HG03039 (cell line): Measurements from ENCODE around the gene GNPTG.

Source experiments
- ATAC-seq: cut with Tn5 transposase; IDR thresholded peaks from one replicate; pipeline ENCODE4 v1.9.1; 2021; ENCODE audit warnings: mild to moderate bottlenecking, moderate library complexity; ENCODE audit not compliant: unreplicated experiment

Gene GNPTG

GRCh38 chr16:1346422-1347285 lies 5.1 kb upstream of the GNPTG start:
- ATAC-seq, result no peak

- no peak for ATAC-seq
These were observed 4.4 kb upstream of the GNPTG start for GRCh38 chr16:1347286-1347855.

DNA sequence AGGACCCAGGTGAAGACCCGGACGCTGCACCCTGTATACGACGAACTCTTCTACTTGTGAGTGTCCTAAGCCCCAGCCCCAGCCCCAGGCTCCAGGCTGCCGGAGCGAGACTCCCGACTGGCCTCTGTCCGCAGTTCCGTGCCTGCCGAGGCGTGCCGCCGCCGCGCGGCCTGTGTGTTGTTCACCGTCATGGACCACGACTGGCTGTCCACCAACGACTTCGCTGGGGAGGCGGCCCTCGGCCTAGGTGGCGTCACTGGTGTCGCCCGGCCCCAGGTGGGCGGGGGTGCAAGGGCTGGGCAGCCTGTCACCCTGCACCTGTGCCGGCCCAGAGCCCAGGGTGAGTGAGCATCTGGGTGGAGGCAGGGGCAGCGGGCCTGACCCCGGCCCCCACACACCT lies 3.8 kb upstream of the GNPTG start:
- no peak for ATAC-seq

DNA sequence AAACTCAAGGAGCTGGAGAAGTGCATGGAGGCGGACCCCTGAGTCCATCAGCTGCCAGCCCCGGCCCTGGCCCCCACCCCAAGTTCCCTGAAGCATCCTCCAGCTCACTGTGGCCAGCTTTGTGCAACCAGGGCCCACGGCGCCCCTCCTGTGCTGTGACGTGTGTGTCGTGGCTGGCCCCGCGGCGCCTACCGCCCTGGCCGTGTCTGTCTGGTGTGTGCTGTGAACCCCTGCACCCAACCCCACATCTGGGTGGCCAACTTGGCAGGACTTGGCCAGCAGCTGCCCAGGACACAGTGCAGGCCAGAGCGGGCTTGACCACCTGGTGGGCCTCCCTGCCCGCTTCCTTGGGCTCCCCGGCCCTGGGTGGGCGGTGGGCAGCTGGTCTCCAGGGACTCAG lies 3.3 kb upstream of the GNPTG start:
- no peak for ATAC-seq

- no peak for ATAC-seq
These were observed 2.8 kb upstream of the GNPTG start for GRCh38 chr16:1348926-1349325.

GRCh38 chr16:1349351-1349750 lies 2.4 kb upstream of the GNPTG start:
- no peak for ATAC-seq

DNA sequence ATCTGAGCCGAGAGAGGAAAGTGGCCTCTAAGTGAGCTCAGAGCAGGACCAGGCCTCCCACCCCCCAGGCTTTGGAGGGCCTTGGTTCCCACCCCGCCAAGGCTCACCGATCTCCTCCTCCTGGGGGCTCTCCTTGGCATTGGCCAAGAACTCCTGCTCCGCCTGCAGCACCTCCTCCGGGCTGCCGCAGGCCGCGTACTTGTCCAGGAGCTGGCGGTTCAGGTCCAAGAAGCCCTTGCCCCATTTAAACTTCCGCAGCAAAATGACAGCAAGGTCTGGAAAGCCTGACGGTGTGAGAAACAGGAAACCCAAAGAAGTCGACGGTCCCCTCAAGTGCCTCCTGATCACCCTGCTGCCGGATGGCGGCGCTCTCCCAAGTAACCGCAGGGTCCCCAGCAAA lies 1.8 kb upstream of the GNPTG start:
- no peak for ATAC-seq

DNA sequence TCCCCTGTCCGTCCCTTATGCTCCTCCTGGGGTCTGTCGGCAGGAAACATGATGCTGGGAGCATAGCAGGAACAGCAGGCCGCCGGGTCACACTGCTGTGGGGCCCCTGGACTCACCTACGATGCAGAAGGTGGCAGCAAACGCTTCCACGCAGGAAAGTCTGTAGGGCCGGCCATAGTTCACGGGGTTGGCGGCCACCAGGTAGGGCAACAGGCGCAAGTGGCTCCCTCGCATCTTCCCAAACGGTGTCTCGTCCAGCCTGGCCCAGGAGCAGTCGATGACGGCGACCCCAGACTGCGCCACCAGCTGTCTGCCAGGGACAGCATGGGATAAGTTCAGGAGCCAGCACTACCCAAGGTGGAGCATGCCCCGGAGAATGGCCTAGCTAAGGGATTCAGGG lies 1.0 kb upstream of the GNPTG start:
- no peak for ATAC-seq

DNA sequence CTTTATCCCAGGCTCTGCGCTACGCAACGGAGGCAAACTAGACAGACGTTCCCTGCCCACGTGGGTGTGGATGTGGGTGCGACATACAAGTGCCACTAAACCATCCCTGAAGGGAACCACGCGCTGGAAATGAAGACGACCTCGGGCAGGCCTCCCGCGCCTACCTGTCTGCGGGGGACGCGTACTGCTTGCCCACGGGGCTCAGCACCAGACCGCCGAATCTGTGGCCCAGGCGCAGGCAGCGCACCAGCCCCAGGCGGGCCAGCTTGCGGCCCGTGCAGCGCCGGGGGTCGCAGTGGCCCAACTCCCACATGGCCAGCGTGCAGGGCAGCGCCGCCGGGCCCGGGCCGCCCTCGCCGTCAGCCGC lies 533 bp upstream of the GNPTG start:
- peak; percentile 10 for ATAC-seq

GRCh38 chr16:1354815-1355540 lies 3.2 kb downstream of the GNPTG start:
- no peak for ATAC-seq

- no peak for ATAC-seq
These were observed 3.9 kb downstream of the GNPTG start for GRCh38 chr16:1355591-1355990.

GRCh38 chr16:1356061-1356900 lies 4.5 kb downstream of the GNPTG start:
- no peak for ATAC-seq

GRCh38 chr16:1357906-1358566 lies 6.3 kb downstream of the GNPTG start:
- no peak for ATAC-seq

- ATAC-seq, result no peak
These were observed 10.1 kb downstream of the GNPTG start for GRCh38 chr16:1361685-1362360.

DNA sequence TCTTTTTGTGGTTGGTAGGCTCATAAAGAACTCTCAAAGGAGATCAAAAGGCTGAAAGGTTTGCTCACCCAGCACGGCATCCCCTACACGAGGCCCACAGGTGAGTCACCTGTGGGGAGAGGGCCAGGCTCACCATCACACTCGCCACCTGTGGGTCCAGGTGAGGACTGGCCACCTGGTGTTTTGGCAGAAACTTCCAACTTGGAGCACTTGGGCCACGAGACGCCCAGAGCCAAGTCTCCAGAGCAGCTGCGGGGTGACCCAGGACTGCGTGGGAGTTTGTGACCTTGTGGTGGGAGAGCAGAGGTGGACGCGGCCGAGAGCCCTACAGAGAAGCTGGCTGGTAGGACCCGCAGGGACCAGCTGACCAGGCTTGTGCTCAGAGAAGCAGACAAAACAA lies 11.1 kb downstream of the GNPTG start:
- ATAC-seq, result no peak

GRCh38 chr16:1363501-1364041 lies 11.8 kb downstream of the GNPTG start:
- no peak for ATAC-seq

- no peak for ATAC-seq
These were observed 12.8 kb downstream of the GNPTG start for GRCh38 chr16:1364510-1364909.

DNA sequence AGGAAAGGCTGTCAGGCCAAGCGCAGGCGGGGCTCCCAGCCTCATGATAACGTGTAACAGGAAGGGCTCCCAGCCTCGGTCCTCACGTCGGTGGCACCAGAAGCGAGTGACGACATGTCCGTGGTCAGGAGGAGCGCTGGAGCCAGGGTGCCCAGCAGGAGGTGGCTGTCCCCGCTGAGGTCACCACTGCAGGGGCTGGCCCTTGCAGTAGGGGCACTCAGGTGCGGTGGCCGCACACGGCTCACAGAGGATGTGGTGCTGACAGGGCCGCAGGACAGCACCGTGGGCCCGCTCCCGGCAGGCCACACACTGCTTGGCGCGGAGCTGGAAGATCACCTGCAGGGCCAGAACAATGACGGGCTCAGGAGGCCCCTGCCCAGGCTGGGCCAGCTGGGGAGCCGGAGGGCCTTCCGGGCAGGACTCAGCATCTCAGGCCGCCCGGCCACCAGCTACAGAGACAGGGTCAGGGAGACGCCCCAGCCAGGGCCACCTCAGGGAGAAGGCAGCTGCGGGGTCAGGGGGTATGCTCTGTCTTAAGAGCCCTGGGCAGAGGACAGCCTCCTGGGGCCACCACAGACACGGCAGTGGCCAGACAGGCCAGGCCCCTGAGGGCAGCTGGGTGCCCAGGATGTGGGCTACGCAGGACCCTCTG lies 14.5 kb downstream of the GNPTG start:
- ATAC-seq, result no peak

DNA sequence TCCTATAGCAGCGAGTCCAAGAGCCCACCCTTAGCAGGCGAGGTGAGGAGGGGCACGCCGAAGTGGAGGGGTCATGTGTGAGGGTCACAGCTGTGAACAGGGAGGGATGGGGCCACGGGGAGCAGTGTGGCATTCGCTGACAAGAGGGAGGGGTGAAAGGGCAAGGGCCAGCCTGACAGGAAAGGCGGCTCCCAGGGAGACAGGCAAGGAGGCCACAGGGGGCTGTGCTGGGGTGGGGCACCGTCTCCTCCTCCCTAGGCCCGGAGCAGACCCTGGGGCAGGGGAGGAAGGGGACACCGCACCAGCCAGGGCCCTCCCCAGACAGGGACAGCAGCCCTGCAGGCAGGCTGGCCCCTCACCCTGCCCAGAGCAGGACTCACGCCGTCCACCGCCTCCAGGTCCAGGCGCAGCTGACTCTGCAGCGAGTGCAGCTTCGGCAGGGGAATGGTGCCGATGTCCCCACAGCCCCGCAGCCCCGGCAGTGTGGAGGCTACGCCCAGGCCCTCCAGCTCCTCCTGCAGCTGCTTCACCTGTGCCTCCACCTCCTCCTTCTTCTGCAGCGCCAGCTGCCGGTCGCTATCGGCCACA lies 15.1 kb downstream of the GNPTG start:
- no peak for ATAC-seq
